GM21576 (cell line): ENCODE results near the gene LTBP4.
"Not testable (repeated sequence)": the region's sequence is repeated elsewhere in the genome, so short reads cannot be mapped to it uniquely, and the experiment has no call there.

Source experiments
- ATAC-seq: cut with Tn5 transposase; IDR thresholded peaks from one replicate; pipeline ENCODE4 v1.9.1; 2021; ENCODE audit warnings: mild to moderate bottlenecking, moderate library complexity; ENCODE audit not compliant: unreplicated experiment

Gene LTBP4

GRCh38 chr19:40655684-40656083 lies 54.5 kb downstream of the LTBP4 start:
- ATAC-seq: not testable (repeated sequence)

GRCh38 chr19:40658031-40658430 lies 56.9 kb downstream of the LTBP4 start:
- ATAC-seq: no peak

- ATAC-seq: no peak
These were observed 57.9 kb downstream of the LTBP4 start for GRCh38 chr19:40659116-40659515.

- ATAC-seq: no peak
These were observed 58.4 kb downstream of the LTBP4 start for GRCh38 chr19:40659566-40659965.

- no peak for ATAC-seq
These were observed 60.4 kb downstream of the LTBP4 start for GRCh38 chr19:40661616-40662015.

GRCh38 chr19:40662925-40663694 lies 61.9 kb downstream of the LTBP4 start:
- ATAC-seq: peak; percentile 59

GRCh38 chr19:40663695-40664692 lies 62.8 kb downstream of the LTBP4 start:
- ATAC-seq: no peak

GRCh38 chr19:40666803-40667438 lies 65.8 kb downstream of the LTBP4 start:
- no peak for ATAC-seq

GRCh38 chr19:40667602-40668001 lies 66.4 kb downstream of the LTBP4 start:
- ATAC-seq: no peak

- ATAC-seq: no peak
These were observed 67.9 kb downstream of the LTBP4 start for GRCh38 chr19:40668991-40669614.

- no peak for ATAC-seq
These were observed 70.2 kb downstream of the LTBP4 start for GRCh38 chr19:40671404-40671803.

GRCh38 chr19:40672038-40672437 lies 70.9 kb downstream of the LTBP4 start:
- ATAC-seq: no peak

GRCh38 chr19:40672573-40673299 lies 71.6 kb downstream of the LTBP4 start:
- ATAC-seq: no peak

- ATAC-seq: no peak
These were observed 72.2 kb downstream of the LTBP4 start for GRCh38 chr19:40673397-40673796.

GRCh38 chr19:40674291-40674690 lies 73.1 kb downstream of the LTBP4 start:
- ATAC-seq: no peak

- no peak for ATAC-seq
These were observed 76.0 kb downstream of the LTBP4 start for GRCh38 chr19:40677156-40677555.
